Testis (tissue), 3 donors: ENCODE measurements around the gene GUCA2B. TPM values are rescaled to one million over a fixed set of nuclear protein-coding genes. Genes with fewer than 3 reads are reported as not detected.

Experiments used
- DNase-seq: peaks from one replicate; pipeline ENCODE4 v3.0.0-alpha.2; 2019
- H3K27ac ChIP-seq, 2 donors: fragments of 200-600 bp; sonication (generic); one replicate each; pipeline ENCODE4 v1.5.1; 2019
- H3K27me3 ChIP-seq: fragments of 200-600 bp; sonication (generic); one replicate; pipeline ENCODE4 v1.5.1; 2019
- H3K36me3 ChIP-seq: fragments of 200-600 bp; sonication (generic); one replicate; pipeline ENCODE4 v1.5.1; 2017; ENCODE audit warnings: low read depth; ENCODE audit errors: missing control alignments
- H3K4me1 ChIP-seq: fragments of 200-600 bp; sonication (generic); one replicate; pipeline ENCODE4 v1.5.1; 2019
- H3K4me3 ChIP-seq, 2 donors: fragments of 200-600 bp; sonication (generic); one replicate each; pipeline ENCODE4 v1.5.1; 2017 to 2019
- H3K9me3 ChIP-seq: fragments of 200-600 bp; sonication (generic); one replicate; pipeline ENCODE4 v1.5.1; 2017
- CTCF ChIP-seq, 3 experiments: fragments of 450-650 bp in 2 of 3; fragments of 200-600 bp in 1 of 3; sonication (generic) in 1 of 3; IDR thresholded peaks; one replicate each; pipeline ENCODE4 v1.5.1; 2016 to 2019; ENCODE audit warnings: antibody characterized with exemption in 3 of 3, mild to moderate bottlenecking in 2 of 3, moderate library complexity in 1 of 3
- POLR2A ChIP-seq: fragments of 450-650 bp; IDR thresholded peaks from one replicate; pipeline ENCODE4 v1.6.1; 2017; ENCODE audit warnings: antibody characterized with exemption, mild to moderate bottlenecking, moderate library complexity
- WGBS, 2 donors: methylation state at CpG; one replicate each; pipeline ENCODE4 v1.1.5; 2018; 5-methylcytosine and 5-hydroxymethylcytosine counted together
- intact Hi-C: fragments of 100-400 bp; cut with DNase I; formaldehyde crosslinking; loops from one replicate; pipeline ENCODE4 v1.15.1; 2023; ENCODE audit warnings: low total_unique reads
- polyA plus RNA-seq: library from polyadenylated mRNA; stranded (reverse); fragments of 350-450 nt; fragmentation: Illumina TruSeq; extraction: RNeasy Lipid Tissue Mini Kit (QIAGEN cat#74804); gene quantifications from one replicate; pipeline ENCODE4 v1.2.3, GENCODE V29; 2014; ENCODE audit warnings: low read depth, low replicate concordance; ENCODE audit not compliant: insufficient read depth
- total RNA-seq, 2 donors: library from RNA; depleted of rRNA; stranded (reverse); fragments of >200 nt; gene quantifications; one replicate each; pipeline ENCODE4 v1.2.3, GENCODE V29; 2016

The GUCA2B gene
- total and polyA plus RNA-seq, 3 donors from 2014 or later = not detected

GRCh38 chr1:42186152-42186551, 32.9 kb downstream of the GUCA2B start:
- WGBS, 2 donors = 79 to 80% methylated on average over 3 of the region's 3 CpGs
- no peak for TF ChIP-seq POLR2A
- TF ChIP-seq CTCF (IDR thresholded peaks at IDR 0.05) = no peak
- H3K27ac ChIP-seq = no peak overlapping the region

GRCh38 chr1:42189931-42190853, 37.0 kb downstream of the GUCA2B start:
- 83 to 91% methylated on average over 6 of the region's 6 CpGs for WGBS, 2 donors
- intact Hi-C loops = no loop called here
- H3K9me3 ChIP-seq = no peaks in the 10 kb centered on the region
- no peak for DNase-seq
- no peaks in the 10 kb centered on the region for H3K36me3 ChIP-seq
- H3K4me1 ChIP-seq = no peaks in the 10 kb centered on the region
- no peak overlapping the region for H3K4me3 ChIP-seq
- TF ChIP-seq CTCF (IDR thresholded peaks at IDR 0.05) (no peak), POLR2A (no peak)
- H3K27ac ChIP-seq = no peak overlapping the region
- H3K27me3 ChIP-seq = no peaks in the 10 kb centered on the region

More at GRCh38 chr1:42186152-42186551, 32.9 kb downstream of the GUCA2B start:
- no peaks in the 10 kb centered on the region for H3K27me3 ChIP-seq
- no peak overlapping the region for H3K4me3 ChIP-seq
- no peaks in the 10 kb centered on the region for H3K36me3 ChIP-seq
- no peaks in the 10 kb centered on the region for H3K4me1 ChIP-seq
- H3K9me3 ChIP-seq = no peaks in the 10 kb centered on the region
- DNase-seq = no peak
- intact Hi-C loops = no loop called here

- Histone ChIP-seq H3K36me3 (no peaks in the 10 kb centered on the region), H3K9me3 (no peaks in the 10 kb centered on the region), H3K27me3 (no peaks in the 10 kb centered on the region), H3K4me1 (no peaks in the 10 kb centered on the region), H3K4me3 (no peak overlapping the region), H3K27ac (no peak overlapping the region)
- WGBS, 2 donors = 93 to 96% methylated on average over 8 of the region's 8 CpGs
- TF ChIP-seq CTCF (IDR thresholded peaks at IDR 0.05) (no peak), POLR2A (no peak)
- intact Hi-C loops = no loop called here
- DNase-seq = no peak
These were observed 38.1 kb downstream of the GUCA2B start for GRCh38 chr1:42191319-42191718.

GRCh38 chr1:42192106-42192505, 38.9 kb downstream of the GUCA2B start:
- intact Hi-C loops = no loop called here
- WGBS, 2 donors = 66 to 70% methylated on average over 4 of the region's 4 CpGs
- TF ChIP-seq POLR2A = no peak
- TF ChIP-seq CTCF (IDR thresholded peaks at IDR 0.05) = no peak
- no peak for DNase-seq
- Histone ChIP-seq H3K36me3 (no peaks in the 10 kb centered on the region), H3K27me3 (no peaks in the 10 kb centered on the region), H3K4me3 (no peak overlapping the region), H3K27ac (no peak overlapping the region), H3K4me1 (no peaks in the 10 kb centered on the region), H3K9me3 (no peaks in the 10 kb centered on the region)

DNA sequence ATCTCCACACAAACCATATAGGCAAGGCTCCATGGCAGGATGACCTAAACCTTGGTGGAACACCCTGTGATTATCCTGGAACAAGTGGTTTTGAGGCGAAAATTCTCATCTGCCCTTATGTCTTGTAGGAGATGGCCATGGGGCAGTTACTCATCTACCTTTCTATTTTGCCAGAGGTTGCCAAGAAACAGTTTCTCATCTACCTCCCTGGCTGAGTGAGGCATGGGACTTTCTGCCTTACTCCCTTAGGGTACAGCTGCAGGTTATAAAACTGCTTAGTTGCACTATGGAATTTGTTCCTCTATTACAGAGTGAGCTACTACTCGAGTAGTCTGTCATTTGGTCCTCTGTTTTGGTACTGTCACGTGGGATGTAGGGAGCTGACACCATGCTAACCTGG, 42.6 kb downstream of the GUCA2B start:
- WGBS, 2 donors = 93 to 96% methylated on average over 3 of the region's 3 CpGs
- Histone ChIP-seq H3K4me1 (no peaks in the 10 kb centered on the region), H3K9me3 (no peaks in the 10 kb centered on the region), H3K27me3 (no peaks in the 10 kb centered on the region), H3K27ac (no peak overlapping the region), H3K4me3 (no peak overlapping the region), H3K36me3 (no peaks in the 10 kb centered on the region)
- intact Hi-C loops = no loop called here
- TF ChIP-seq POLR2A (no peak), CTCF (IDR thresholded peaks at IDR 0.05) (no peak)
- DNase-seq = no peak
